Stimulated activated CD4-positive, alpha-beta T cell treated with anti-CD3 and anti-CD28 coated beads, Interleukin-4, amount 100 ng/mL, for 24 hours (primary cell): ENCODE data around the gene DNM2.
A peak's percentile ranks its signal among the peaks of the same experiment; 100 is the strongest.
"Not testable (repeated sequence)": the region's sequence is repeated elsewhere in the genome, so short reads cannot be mapped to it uniquely, and the experiment has no call there.

Experiments used
- DNase-seq: peaks from one replicate; pipeline ENCODE4 v3.0.0-alpha.2; 2020

Gene DNM2

DNA sequence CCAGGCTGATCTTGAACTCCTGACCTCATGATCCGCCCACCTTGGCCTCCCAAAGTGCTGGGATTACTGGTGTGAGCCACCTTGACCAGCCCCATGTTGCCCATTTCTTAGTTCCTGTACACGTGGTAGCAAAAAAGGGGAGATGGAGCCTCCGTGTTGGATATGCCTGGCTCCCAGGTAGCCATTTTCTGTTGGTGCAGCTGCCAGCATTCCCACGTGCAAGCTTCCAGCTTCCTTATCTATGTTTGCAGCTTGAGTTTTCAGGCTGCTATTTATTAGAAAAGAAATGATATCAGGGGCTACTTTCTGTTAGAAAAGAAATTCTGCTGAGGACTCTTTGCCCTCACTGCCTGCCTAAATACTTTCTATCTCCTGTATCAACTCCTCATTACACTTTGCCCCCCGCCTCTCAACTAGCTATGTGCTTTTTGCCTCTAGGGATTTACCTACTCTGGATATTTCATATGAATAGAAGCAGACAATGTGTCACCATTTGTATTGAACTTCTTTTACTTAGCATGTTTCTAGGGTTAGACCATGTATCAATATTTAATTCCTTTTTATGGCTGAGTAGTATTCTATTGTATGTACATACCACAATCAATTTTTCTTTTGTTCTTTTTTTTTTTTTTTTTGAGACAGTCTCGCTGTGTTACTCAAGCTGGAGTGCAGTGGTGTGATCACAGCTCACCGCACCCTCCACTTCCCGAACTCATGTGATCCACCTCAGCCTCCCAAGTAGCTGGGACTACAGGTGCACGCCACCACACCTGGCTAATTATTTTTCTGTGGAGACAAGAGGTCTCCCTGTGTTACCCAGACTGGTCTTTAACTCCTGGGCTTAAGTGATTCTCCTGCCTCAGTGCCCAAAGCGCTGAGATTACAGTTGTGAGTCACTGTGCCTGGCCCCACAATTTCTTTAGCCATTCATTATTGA, 121.5 kb downstream of the DNM2 start:
- no peak for DNase-seq

DNA sequence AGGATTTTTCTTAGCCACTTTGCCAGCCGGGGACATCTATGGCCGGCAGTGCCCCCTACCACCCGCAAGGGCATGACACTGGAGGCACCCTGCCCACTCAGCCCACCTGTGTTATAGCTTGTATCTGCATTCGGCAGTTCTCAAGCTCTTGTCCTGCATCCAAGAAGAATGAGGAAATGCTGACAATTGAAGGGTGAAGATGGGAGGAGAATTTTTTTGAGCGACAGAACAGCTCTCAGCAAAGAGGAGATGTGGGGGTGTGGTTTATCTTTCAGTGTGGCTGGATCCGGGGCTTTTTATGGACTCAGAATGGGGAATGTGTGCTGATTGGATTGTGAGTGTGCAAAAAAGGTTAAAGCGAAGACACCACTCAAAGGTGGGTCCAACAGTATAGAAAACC, 124.9 kb downstream of the DNM2 start:
- DNase-seq = no peak

DNA sequence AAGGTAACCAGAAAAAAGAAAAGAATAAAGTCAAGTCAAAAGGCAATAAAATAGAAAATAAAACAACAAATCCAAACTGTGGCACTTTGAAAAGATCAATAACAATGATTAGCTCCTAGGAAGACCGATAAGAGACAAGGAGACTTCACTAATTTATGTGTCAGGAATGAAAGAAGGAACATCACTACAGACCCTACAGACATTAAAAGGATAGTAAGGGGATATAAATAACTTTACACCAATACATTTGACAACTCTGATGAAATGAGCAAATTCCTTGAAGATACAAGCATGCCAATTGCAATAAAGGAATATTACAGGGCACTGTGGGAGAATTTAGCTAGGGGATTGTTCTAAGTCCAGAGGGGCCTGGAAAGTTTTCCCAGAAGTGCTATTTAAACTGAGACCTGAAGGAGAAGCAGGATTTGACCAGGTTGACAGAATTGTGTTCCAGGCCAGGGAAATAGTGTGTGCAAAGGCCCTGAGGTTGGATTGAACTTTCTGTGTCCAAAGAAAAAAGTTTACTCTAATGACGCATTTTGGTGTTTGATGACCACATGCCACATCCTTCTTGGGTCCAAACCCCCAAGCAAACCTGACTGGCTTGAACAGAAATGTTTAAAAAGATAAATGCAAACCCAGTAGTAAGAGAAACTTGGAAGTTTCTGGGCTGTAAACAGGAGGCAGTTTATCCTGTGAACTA, 128.8 kb downstream of the DNM2 start:
- DNase-seq = no peak

DNA sequence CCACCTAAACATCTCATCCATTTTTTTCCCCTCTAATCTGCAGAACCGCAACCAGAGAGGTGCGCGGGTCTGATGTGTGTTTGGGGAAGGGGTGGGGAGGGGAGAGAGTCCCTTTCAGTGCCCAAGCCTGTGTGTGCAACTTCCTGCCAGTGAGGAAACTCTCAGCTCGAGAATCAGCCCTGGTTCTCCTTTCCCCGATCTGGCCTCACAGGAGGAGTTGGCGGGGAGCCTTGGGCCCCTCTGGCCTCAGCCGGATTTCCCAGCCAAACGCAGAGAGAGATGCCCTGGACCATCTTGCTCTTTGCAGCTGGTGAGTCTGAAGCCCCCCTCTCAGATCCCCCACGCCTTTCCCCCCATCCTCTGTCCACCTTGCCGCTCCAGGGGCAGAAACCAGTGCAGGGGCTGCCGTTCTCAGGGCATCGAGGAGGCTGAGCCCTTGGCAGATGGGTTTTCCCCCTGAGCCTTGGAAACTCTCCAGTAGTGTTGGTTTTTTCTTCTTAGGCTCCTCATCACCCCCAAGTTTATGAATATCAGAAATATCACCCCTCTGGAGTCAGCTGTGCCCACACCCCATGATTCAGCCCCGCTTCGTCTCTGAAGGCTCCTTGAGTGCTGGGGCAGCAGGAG, 130.5 kb downstream of the DNM2 start, which contains the start of gene C19orf38:
TSS of gene C19orf38 (plus strand) at position 186 of the 627 bp plus-strand sequence. CDS start at position 280, 94 bp downstream.
- no peak for DNase-seq

DNA sequence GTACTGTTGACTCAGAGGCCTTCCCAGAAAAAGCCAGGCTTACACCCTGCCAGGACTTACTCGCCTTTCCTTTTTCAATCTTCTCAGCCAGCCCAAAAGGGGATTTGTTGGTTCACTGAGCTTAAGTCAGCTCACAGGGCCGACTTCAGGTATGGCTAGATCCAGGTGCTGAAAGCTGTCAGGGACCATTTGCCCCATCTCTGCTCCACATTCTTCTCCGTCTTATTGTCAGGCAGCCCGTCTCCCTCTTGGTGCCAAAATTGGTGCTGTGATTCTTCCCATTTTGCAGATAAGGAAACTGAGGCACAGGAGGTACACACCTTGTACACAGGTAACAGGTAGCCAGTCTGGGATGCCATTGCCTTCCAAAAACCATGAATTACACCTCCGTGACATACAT, 132.8 kb downstream of the DNM2 start:
- no peak for DNase-seq

DNA sequence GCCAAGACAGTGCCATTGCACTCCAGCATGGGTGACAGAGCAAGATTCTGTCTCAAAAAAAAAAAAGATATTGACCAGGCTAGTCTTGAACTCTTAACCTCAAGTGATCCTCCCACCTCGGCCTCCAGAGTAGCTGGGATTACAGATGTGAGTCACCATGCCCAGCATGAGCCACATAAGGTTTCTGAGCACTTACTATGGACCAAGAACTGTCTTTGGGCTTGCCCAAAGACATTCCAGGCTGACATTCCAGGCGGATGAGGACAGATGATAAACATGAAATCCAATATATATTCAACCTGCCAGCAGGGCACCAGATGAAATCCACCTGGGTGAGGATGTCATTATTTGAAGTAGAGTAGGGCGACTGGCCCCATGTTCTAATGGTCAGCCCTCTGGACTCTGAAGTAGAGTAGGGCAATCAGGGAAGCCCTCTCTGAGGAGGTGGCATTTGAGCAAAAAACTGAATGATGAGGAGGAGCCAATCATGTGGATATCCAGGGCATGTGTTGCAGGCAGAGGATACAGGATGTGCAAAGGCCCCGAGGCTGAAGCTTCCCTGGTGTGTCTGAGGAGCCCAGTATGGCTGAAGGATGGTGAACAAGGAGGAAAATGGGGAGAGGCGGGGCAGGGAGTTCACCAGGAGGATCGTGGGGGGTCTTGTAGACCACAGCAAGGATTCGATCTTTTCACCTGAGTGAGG, 134.4 kb downstream of the DNM2 start:
- no peak for DNase-seq

DNA sequence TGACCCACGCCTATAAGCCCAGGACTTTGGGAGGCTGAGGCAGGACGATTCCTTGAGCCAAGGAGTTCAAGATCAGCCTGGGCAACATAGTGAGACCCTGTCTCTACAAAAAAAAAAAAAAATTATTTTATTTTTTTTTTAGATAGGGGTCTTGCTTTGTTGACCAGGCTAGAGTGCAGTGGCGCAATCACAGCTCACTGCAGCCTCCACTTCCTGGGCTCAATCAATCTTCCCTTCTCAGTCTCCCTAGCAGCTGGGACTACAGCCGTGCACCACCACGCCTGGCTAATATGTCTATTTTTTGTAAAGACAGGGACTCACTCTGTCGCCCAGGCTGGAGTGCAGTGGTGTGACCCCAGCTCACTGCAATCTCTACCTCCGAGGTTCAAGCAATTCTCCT, 135.1 kb downstream of the DNM2 start:
- DNase-seq = no peak

DNA sequence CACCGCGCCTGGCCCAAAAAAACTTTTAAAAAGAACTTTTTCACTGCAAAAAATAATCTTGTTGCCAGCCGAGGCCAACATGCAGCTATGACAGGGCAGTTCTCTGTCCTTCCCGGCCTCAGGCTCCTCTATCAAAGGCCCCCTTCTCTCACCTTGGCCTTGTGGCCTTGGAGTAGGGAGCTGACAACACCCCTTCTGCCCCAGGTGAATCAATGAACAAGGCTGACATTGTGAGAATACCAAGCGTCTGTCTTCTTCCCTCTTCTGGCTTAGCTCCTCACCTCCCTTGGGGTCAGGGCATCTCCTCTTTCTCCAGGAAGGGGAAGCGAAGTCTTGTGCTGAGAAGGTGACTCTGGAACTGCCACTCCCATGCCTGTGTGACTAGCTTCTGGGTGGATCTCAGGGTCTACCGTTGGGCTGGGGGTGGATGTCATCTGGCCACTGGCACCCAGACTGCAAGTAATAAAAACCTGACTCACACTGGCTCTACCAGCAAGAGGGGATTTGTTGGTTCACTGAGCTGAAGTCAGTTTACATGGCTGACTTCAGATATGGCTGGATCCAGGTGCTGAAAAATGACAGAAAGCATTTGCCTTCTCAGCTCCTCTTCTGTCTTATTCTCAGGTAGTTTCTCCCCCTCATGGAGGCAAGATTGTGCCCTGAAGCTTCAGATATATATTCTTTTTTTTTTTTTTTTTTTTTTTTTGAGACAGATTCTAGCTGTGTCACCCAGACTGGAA, 136.6 kb downstream of the DNM2 start:
- no peak for DNase-seq

DNA sequence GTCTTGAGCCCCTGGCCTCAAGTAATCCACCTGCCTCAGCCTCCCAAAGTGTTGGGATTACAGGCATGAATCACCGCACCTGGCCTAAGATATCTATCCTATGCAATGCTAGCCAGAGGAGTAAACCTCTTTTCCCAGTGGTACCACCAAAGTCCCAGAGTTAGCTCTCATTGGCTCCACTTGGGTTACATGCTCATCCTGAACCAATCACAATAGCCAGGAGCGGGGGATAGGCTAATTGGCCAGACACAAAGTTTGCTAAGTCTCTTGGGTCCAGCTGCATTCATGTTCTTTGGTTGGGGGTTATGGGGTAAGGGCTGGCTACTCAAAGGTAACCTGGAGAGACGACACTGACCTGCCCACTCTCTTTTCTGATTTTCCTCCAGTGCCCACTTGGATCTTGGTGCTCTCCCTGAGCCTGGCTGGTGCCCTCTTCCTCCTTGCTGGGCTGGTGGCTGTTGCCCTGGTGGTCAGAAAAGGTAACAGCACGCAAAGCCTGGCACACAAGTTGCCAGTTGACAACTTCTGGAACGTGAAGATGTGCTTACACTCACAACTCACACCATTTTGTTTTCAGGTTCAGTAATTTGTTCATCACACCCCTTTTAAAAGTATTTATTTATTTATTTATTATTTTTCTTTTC, 138.1 kb downstream of the DNM2 start:
- peak; percentile 31 for DNase-seq

DNA sequence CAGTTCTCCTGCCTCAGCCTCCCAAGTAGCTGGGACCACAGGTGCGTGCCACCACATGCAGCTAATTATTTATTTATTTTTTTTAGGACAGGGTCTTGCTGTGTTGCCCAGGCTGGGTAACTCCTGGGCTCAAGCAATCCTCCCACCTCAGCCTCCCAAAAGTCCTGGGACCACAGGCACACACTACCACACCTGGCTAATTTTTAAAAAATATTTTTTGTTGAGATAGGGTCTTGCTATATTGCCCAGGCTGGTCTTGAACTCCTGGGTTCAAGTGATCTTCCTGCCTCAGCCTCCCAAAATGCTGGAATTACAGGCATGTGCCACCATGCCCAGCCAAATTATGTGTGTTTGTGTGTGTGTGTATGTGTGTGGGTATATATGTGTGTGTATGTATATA, 139.0 kb downstream of the DNM2 start:
- DNase-seq = not testable (repeated sequence)

DNA sequence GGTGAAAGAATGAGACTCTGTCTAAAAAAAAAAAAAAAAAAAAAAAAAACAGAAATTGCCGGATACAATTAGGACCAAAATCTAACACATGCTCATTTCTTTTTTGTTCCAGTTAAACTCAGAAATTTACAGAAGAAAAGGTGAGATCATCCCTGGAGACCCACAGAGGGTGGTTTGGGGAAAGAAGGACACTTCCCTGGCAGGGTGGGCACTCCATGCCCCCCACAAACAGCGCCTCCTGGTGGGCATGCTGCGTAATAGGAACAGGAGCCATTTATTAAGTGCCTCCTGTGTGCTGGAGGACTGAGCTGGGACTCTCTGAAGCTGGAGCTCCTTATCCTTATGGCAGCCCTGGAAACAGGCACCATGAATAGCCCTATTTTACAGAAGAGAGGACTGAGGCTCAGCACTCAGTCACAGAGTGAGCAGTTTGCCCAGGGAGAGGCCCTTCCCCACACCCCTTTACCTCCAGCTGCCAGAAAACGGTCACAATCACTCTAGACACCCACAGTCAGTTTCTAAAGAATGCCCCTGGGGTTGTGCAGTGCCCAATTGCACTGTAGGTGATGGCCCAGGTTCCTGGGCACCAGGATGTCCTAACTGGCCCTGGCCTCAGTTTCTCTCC, 140.4 kb downstream of the DNM2 start:
- no peak for DNase-seq

DNA sequence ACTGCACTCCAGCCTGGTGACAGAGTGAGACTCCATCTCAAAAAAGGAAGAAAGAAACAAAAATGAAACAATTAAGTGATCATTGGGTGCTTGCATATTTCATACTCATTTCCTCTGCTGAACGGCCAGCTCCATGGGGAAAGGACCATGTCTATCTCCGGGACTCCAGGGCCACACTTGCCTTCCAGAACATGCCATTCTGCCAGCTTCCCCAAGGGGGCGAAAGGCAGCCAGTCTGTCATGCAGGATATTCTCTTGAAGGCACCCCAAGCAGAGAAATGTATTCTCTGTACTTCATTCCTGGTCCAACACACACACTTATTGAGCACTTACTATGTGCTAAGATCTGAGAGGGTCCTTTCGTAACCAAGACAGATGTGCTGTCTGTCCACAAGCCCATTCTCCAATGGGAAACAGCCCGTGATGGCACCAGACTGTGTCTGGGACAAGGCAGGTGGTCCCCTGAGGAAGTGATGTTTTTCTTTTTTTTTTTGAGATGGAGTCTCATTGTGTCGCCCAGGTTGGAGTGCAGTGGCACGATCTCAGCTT, 143.3 kb downstream of the DNM2 start:
- peak; percentile 39 for DNase-seq

DNA sequence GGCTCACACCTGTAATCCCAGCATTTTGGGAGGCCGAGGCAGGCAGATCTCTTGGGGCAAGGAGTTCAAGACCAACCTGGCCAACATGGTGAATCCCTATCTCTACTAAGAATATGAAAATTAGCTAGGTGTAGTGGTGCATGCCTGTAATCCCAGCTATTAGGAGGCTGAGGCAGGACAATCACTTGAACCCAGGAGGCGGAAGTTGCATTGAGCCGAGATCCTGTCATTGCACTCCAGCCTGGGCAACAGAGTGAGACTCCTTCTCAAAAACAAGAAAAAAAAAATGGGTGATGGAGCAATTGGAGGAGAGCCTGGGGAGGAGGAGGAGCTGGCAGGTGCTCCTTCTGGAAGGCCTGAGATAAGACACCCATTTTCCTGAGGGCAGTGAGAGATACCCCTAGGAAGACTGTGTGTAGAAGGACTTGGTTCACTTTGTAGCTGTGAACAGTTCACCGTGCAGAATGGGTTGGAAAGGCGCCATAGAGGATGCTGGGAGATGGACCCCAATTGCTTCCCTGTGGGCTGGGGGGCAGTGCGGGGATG, 144.8 kb downstream of the DNM2 start:
- no peak for DNase-seq

DNA sequence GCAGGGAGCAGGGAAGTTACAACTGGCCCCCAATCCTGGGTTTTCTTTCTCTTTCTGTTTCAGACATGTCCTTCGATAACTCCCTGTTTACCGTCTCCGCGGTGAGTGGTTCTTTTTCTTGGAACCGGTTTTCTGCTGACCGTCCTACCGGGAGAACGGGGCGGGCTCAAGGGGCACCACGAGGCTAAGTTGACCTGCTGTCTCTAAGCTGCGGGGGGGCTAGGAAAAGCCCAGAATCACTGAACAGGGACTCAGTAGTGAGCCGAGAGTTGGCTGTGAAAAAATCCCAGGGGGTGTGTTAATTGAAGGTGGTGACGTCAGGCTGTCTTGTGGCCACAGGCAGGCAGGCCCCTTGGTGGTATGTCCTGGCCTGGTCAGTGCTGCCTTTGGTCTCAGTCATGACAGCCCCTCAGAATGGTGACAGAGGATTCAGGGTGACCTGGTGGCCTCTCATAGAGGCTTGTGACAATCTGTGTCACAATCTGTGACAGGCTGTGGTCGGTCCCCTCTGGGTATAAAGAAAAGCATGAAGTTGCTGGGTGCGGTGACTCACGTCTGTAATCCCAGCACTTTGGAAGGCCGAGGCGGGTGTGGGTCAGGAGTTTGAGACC, 145.3 kb downstream of the DNM2 start:
- no peak for DNase-seq

DNA sequence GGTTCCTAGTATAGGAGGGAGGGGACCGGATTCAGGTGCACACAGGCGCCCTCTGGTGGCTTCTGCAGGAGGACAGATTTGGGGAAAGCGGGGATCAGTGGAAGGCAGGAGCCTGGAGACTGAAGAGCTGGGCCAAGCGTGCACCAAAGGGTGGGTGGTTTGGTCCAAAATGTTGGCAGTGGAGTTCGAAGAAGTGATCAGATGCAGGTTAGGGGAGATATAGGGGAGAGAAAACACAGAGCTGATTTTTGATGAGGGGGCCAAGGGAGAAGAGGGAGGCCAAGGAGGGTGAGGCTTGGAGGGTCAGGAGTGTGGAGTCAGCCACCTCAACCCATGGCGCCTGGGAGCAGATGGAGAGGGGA, 146.6 kb downstream of the DNM2 start:
- DNase-seq = peak; percentile 88

DNA sequence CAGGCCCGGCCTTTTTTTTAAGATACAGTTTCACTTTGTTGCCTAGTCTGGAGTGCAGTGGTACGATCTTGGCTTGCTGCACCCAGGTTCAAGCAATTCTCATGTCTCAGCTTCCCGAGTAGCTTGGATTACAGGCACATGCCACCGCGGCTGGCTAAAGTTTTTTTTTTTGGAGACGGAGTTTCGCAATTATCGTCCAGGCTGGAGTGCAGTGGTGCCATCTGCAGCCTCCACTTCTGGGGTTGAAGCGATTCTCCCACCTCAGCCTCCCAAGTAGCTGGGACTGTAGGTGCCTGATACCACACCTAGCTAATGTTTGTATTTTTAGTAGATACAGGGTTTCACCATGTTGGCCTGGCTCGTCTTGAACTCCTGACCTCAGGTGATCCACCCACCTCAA, 148.6 kb downstream of the DNM2 start:
- DNase-seq = no peak

DNA sequence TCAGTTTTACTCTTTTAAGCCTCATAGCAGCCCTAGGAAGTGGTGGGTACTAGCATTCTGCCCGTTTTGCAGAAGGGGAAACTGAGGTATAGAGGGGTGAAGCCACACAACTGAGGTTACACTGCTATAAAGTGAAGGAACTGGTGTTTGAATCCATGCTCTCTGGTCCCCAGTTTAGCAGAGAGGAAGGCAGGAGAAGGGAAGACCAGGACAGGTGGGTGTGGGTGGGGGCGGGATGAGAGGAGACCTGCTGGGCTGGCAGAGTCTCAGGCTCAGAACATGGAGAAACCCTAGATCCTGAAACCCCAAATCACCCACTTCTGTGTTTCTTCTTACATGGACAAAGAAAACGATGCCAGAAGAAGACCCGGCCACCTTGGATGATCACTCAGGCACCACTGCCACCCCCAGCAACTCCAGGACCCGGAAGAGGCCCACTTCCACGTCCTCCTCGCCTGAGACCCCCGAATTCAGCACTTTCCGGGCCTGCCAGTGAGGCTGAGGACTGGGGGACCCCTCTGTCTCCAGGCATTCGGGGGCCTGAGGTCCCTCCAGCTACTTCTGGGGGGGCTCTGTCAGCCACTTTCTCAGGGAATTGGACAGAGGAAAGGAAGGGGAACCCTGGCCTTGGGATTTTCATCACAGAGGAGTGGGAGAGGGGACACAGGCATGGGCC, 151.1 kb downstream of the DNM2 start:
- no peak for DNase-seq

DNA sequence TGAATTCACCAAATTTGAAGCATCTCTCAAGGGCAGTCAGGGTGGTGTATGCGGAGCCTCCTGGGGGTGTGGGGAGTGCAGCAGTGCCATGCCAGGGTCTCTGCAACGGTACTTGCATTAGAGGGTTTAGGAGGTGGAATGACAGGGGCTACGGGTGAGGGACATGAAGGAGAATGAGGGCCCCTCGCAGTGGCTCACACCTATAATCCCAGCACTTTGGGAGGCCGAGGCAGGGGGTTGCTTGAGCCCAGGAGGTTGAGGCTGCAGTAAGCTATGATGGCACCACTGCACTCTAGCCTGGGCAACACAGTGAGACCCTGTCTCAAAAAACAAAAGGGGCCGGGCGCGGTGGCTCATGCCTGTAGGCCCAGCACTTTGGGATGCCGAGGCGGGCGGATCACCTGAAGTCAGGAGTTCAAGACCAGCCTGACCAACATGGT, 152.0 kb downstream of the DNM2 start:
- not testable (repeated sequence) for DNase-seq

DNA sequence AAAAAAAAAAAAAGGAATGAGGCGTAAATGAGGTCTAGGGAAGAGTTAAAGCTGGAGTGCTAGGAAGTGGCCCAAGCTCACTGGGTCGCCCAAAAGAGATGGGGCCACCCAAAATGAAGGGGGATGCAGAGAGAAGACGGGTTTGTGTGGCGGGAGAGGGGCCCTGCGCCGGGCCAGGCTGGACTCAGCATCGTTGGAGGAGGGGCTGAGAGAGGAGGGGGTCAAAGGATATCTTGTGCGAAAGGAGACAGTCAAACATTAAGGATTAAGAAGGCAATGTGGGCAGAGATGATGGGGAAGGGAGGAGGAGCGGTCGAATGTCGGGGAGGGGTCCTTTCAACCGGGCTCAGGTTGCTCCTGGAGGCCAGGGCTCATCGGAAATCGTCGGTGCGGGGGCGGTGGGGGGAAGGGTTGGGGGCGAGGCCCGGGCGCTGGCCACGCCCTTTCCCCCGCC, 152.6 kb downstream of the DNM2 start:
- DNase-seq = no peak
